HG03060 (cell line): ENCODE measurements around the gene ARHGEF39.
A peak's percentile ranks its signal among the peaks of the same experiment; 100 is the strongest.

ENCODE experiments used
- ATAC-seq: cut with Tn5 transposase; IDR thresholded peaks from one replicate; pipeline ENCODE4 v1.9.1; 2021; ENCODE audit warnings: low read depth, moderate number of reproducible peaks; ENCODE audit not compliant: unreplicated experiment

Gene ARHGEF39, protein sequence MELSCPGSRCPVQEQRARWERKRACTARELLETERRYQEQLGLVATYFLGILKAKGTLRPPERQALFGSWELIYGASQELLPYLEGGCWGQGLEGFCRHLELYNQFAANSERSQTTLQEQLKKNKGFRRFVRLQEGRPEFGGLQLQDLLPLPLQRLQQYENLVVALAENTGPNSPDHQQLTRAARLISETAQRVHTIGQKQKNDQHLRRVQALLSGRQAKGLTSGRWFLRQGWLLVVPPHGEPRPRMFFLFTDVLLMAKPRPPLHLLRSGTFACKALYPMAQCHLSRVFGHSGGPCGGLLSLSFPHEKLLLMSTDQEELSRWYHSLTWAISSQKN

GRCh38 chr9:35664531-35665470, at the start of gene ARHGEF39:
Gene ARHGEF39 (minus strand): TSS chr9:35665195. CDS start chr9:35665169, 26 bp downstream.
- peak; percentile 39 for ATAC-seq

DNA sequence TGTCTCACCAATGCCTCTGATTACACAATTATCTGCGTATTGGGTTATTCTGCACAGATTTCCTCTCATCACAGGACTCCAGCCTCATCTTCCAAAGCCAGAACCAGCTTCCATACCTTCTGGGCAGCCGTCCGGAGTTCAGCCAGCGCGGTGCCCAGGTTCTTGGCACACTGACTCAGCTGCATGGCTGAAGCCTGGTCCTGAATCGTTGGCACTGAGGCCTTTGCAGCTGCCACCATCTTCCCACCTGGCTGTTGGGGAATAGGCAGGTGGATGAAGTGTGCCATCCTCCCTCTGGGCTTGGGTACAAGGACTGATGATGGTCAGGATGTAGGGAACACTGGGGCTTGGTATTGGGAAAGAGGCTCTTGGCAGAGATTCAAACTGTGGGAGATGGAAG, 49.1 kb upstream of the ARHGEF39 start:
- no peak for ATAC-seq

- ATAC-seq, result no peak
Observed at GRCh38 chr9:35713578-35713977, 48.6 kb upstream of the ARHGEF39 start.

DNA sequence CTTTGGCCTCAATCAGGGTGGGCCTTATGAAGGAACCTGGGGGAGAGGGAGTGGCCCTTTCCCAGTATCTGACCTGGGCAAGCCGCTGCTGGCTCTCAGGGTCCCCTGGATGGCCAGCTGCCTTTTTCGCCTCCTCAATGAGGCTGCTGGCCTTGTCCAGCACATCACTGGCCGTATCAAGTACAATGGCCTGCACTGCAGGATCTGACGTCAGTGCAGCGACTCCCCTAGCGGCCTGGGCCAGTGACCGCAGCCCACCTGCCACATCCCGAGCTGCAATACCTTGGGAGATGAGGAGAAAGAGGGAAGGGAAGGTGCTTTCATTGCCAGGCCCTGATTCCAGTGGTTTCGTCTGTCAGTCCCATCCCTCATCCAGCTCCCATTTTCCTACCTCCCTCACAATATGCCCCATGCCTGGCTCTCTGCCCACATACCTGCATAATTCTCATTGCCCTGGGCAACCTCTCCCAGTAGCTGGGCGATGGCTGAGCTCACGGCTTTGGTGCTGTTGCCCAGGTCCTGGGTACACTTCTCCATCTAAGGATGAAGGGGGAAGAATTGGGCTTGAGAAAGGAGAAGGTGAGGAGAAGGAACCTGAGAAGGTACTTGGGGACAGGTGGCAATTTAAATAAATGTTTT, 47.9 kb upstream of the ARHGEF39 start:
- no peak for ATAC-seq

GRCh38 chr9:35711501-35712428, 46.8 kb upstream of the ARHGEF39 start:
- no peak for ATAC-seq

- no peak for ATAC-seq
Observed at GRCh38 chr9:35710818-35711500, 46.0 kb upstream of the ARHGEF39 start.

DNA sequence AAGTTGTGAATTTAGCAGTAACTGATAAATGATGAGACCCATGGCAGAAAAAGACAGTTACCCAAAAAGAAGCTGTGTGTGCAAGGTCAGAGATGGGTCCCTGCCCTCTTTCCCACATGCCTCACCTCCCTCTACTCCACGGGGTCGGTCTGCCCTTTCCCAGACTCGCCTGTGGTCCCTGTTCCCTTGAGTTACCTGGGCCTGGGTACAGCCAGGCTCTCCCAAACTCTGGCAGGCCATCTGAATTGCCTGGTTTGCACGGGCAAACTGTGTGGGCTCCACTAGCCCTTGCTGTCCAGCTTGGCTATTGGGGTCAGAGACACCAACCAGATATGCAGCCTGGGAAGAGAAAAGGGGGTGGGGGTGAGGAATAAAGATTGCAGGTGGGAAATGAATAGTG, 43.2 kb upstream of the ARHGEF39 start:
- ATAC-seq, result no peak

- no peak for ATAC-seq
Observed at GRCh38 chr9:35706951-35707350, 42.0 kb upstream of the ARHGEF39 start.

- ATAC-seq, result no peak
Observed at GRCh38 chr9:35705836-35706430, 40.9 kb upstream of the ARHGEF39 start.

DNA sequence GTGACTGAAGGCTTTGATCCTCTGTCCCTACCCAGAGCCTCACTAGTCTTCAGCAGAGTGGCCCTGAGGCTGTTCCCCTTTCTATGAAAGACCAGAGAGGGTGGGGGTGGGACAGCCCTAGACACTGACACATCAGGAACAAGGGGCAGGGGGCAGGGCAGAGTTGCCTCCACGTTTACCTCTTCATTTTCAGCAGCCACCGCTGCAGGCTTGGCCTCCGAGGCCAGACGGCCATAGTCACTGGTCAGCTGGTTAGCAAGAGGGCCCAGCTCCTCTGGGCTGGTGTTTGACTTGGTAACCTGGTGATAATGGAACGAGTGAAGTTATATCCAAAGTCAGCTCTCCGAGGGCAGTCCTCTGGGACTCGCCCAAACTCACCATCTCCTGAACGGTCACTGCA, 40.4 kb upstream of the ARHGEF39 start:
- no peak for ATAC-seq

DNA sequence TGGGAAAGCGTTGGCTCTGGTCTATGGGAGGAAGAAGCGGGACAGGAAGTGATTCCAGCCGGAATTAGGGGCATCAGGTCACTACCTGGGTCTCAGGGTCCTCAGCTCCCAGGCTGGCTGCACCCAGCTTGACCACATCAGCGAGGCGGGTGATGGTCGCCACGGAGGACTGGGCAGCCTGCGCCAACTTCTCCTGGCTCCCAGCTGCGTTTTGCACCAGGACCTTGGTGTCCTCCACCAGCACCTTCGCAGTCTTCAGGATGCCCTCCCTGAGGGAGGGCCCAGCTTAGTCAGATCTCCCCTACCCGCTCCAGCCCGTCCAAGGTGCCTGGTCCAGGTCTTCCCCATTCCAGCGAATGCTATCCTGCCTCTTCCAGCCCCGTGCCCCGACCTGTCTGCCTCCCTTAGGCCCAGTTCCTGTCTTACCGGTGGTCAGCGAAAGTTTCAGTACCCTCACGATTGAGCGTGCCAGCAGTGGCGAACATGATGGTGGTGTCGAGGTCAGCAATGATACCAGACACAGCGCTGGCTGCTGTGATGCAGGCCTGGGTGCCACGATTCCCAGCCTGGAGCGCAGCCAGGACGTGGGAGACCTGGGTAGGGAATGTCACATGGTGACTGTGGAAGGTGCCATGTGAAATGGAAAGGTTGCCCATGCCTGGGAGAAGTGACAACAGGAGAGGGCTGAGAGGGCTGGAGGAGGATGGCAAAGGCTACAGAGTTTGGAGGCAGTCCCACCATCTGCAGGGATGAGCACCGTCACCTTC, 39.1 kb upstream of the ARHGEF39 start:
- ATAC-seq, result no peak

- no peak for ATAC-seq
Observed at GRCh38 chr9:35702696-35703095, 37.7 kb upstream of the ARHGEF39 start.

DNA sequence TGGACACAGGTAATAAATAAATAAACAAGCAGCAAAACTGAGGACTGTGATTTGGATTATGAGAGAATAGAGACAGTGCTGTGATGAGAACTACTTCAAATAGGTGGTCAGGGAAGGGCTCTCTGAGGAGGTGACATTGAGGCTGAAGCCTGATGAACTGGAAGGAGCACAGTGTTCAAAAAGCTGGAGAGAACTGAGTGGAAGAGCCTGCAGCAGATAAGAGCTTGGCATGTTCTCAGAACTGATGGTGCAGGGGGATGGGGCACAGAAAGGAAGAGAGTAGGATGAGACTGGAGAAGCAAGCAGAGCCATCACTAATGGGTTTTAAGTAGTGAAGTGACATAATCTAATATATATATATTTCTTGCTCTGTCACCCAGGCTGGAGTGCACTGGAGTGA, 35.9 kb upstream of the ARHGEF39 start:
- ATAC-seq, result no peak

DNA sequence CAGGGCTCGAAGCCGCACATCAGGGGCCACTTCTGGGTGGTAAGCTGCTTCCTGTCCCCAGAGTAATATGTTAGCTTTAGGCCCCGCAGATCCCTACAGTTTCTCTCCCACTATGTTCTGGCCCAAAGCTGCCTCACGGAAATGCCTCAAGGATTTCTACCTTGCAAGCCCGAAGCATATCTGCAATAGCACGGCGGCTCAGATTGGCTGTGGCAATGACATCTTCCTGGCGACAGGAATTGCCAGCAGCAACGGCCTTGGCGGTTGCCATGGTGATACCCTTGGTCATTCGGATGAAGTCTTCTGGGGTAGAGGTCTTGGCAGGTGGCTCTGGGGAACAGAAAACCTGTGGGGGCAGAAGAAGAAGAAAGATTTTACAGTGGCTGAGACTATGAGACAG, 35.0 kb upstream of the ARHGEF39 start:
- no peak for ATAC-seq

DNA sequence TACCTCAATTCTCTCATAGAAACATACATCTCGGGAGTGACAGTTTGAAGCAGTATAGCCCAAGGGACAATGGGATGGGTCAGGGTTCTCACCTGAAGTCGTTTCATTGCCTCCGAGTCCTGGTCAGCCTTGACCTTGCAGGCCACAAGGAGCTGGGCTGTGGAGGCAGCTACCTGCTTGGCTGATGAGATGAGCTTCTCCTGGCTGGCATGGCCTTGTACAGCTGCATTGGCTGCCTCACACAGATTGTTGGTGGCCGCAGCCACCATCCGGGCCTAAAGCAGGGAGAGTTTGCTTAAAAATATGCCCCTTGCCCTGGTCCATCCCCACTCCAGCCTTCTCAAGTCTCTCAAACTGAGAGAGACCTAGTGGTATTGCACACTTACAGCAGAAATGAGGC, 33.2 kb upstream of the ARHGEF39 start:
- no peak for ATAC-seq

DNA sequence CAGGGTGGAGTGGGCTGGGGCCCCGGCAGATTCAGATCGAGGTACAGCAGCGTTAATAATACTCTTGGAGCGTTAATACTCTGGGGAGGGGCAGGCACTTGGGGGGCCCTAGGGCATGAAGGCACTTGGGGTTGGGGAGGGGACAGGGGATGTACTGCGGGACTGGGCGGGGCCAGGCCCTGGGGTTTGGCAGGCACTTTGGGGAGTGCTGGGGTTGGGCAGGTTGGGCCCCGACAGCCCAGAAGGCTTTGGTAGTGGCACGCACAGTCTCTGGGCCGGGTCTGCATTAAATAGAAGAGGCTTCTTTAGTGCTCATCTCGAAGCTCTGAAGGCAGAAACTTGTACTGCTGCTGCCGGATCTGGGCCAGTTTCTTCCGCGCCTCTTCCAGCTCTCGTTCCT, 32.5 kb upstream of the ARHGEF39 start:
- ATAC-seq, result no peak

- ATAC-seq, result no peak
Observed at GRCh38 chr9:35696520-35697215, 31.7 kb upstream of the ARHGEF39 start.

- no peak for ATAC-seq
Observed at GRCh38 chr9:35695943-35696401, 31.0 kb upstream of the ARHGEF39 start.
